ENCODE measurements around the gene CELSR2. TPM values are rescaled to one million over a fixed set of nuclear protein-coding genes. Genes with fewer than 3 reads are reported as not detected.

Gene CELSR2
- total RNA-seq, 1 donor from 2014 or later, result 38.7 TPM

DNA sequence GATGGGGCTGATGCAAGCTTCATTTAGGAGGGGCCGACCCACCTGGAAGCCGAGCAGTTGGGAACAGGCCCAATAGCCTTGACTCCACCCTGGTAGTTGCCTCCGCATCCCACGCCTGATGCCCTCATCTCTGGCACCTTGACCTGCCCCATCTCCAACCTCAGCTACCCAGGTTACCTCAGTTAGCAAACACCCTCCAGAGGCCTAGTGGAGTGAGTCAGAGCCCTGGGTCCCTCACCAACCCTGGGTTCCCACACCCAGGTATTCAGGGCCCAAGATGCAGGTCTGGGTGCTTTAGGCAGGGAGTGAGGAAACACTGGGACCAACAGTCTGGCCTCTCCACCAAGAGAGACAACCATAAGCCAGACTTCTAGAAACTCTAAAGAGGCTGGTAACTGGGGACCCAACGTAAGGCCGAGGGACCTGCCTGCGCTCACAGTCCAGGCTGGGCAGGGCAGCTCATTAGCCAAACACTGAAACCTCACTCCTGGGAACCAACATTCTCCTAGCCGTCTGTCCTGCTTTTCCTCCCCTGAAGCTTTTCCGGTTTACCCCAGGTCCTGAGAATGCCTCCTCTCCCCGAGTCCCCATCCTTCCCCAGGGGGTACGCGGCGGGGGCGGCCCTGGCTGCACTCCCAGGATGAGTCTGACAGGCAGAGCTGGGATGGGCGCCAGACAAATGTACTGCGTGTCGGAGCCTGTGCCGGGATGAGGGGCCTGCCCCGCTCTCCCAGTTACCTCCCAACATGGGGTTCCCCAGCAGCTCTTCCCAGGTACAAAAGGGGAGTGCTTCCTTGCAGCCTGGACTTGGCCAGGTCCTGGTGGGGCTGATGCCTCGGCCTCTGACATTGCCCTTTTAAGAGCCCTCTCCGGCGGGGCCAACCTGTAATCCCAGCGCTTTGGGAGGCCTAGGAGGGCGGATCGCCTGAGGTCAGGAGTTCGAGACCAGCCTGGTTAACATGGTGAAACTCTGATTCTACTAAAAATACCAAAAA is 8.9 kb upstream of the CELSR2 start:
- Mint-ChIP-seq H3K27me3 (peaks cover 20% of the 10 kb centered on the region), H3K36me3 (ENCODE audit: insufficient read depth) (peaks cover 7% of the 10 kb centered on the region), H3K27ac (peak overlapping the region; percentile 56), H3K4me1 (ENCODE audit: low read depth) (peaks cover 16% of the 10 kb centered on the region), H3K4me3 (ENCODE audit: low read depth) (no peak overlapping the region), H3K9me3 (ENCODE audit: low read depth) (no peaks in the 10 kb centered on the region)
- TF ChIP-seq, protein P1, sequence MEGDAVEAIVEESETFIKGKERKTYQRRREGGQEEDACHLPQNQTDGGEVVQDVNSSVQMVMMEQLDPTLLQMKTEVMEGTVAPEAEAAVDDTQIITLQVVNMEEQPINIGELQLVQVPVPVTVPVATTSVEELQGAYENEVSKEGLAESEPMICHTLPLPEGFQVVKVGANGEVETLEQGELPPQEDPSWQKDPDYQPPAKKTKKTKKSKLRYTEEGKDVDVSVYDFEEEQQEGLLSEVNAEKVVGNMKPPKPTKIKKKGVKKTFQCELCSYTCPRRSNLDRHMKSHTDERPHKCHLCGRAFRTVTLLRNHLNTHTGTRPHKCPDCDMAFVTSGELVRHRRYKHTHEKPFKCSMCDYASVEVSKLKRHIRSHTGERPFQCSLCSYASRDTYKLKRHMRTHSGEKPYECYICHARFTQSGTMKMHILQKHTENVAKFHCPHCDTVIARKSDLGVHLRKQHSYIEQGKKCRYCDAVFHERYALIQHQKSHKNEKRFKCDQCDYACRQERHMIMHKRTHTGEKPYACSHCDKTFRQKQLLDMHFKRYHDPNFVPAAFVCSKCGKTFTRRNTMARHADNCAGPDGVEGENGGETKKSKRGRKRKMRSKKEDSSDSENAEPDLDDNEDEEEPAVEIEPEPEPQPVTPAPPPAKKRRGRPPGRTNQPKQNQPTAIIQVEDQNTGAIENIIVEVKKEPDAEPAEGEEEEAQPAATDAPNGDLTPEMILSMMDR (IDR thresholded peaks at IDR 0.05; ENCODE audit: unreplicated experiment), result no peak
- no peak for DNase-seq (ENCODE audit: low spot score, unreplicated experiment)

DNA sequence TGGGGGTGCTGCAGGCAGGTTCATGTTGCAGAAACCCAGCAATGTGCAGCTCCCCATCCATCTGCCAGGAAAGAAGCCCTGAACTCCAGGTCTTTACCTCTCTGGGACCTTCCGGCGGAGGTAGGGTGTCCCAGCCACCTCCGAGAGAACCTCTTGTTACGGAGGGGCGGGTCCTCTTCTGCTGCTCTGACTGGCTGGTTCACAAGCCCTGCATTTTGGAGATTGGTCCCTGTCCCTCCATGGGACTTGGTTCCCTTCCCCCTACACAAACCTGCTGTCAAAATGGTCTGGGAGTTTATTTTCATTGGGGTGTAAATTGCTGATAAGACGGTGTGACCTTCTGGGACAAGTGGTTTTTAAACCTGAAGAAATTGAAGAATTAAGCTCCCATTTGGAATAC is 8.0 kb upstream of the CELSR2 start:
- Mint-ChIP-seq H3K36me3 (ENCODE audit: insufficient read depth) (peaks cover 3% of the 10 kb centered on the region), H3K4me1 (ENCODE audit: low read depth) (peaks cover 16% of the 10 kb centered on the region), H3K9me3 (ENCODE audit: low read depth) (no peaks in the 10 kb centered on the region), H3K27me3 (peaks cover 20% of the 10 kb centered on the region), H3K4me3 (ENCODE audit: low read depth) (no peak overlapping the region), H3K27ac (no peak overlapping the region)
- no peak for DNase-seq (ENCODE audit: low spot score, unreplicated experiment)
- TF ChIP-seq, protein P1 (IDR thresholded peaks at IDR 0.05; ENCODE audit: unreplicated experiment), result no peak

DNA sequence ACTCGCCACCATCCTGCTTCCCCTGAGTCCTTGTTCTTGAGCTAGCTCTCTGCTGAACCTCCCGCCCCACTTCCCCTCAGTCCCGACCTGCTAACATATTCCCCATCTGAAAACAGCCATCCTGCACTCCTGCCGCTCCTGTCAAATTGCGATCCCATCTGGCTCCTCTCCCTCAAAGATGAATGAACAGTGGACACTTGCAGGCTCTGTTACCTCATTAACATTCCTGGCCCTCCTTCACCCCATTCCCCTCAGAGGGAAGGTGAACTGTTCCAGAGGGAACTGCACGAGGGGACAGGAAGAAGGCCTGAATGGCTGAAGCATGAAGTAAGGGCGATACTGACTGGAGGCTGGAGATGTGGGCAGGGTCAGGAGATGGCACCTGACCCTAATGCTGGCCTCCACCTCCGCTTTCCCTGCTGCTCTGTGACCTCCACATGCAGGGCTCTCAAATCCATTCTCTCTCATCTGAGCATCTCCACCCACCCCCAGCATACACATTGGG is 7.4 kb upstream of the CELSR2 start:
- H3K4me3 Mint-ChIP-seq (ENCODE audit: low read depth), result no peak overlapping the region
- peaks cover 3% of the 10 kb centered on the region for H3K36me3 Mint-ChIP-seq (ENCODE audit: insufficient read depth)
- TF ChIP-seq, protein P1 (IDR thresholded peaks at IDR 0.05; ENCODE audit: unreplicated experiment), result no peak
- peak overlapping the region; percentile 6 for H3K27ac Mint-ChIP-seq
- H3K27me3 Mint-ChIP-seq, result peaks cover 25% of the 10 kb centered on the region
- H3K4me1 Mint-ChIP-seq (ENCODE audit: low read depth), result peaks cover 16% of the 10 kb centered on the region
- no peaks in the 10 kb centered on the region for H3K9me3 Mint-ChIP-seq (ENCODE audit: low read depth)
- DNase-seq (ENCODE audit: low spot score, unreplicated experiment), result no peak

DNA sequence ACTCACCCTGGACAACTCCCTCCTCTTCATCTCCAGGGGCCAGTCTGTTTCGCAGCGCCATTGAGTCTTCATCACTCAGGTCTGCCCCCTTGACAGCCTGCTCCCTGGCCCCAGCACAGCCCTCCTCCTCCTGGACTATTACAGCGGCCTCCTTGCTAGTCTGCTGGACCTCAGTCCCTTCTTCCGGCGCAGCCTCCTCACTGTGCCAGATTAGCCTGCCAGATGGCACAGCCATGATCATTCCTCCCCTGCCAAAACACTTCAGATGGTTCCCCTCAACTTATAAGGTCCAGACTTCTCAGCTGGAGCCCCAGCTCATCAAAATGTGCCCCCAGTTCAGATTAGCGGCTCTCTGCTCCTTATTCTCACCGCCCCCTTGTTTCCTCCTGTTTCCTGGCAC is 7.0 kb upstream of the CELSR2 start:
- Mint-ChIP-seq H3K9me3 (ENCODE audit: low read depth) (no peaks in the 10 kb centered on the region), H3K4me1 (ENCODE audit: low read depth) (peaks cover 16% of the 10 kb centered on the region), H3K27me3 (peaks cover 25% of the 10 kb centered on the region), H3K27ac (peak overlapping the region; percentile 6), H3K36me3 (ENCODE audit: insufficient read depth) (peaks cover 1% of the 10 kb centered on the region), H3K4me3 (ENCODE audit: low read depth) (no peak overlapping the region)
- TF ChIP-seq, protein P1 (IDR thresholded peaks at IDR 0.05; ENCODE audit: unreplicated experiment), result no peak
- DNase-seq (ENCODE audit: low spot score, unreplicated experiment), result no peak

DNA sequence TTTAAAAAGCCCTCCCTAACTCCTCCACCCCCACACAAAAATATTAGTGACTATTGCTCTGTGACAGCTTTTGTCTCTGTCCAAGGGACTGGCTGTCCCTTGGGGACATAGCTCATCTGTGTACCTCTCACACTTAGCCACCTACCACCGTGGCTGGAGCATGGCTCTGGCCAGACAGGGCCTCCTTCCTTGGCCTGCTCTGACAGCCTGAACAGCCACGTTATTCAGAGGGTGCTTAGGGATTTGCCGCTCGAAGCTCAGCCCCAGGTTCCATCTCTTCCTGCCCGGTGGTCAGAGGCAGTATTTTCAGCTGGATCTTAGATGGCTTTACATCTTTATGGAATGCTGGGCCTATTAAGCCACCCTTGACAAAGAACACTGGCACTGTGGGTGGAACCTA is 6.1 kb upstream of the CELSR2 start:
- peak overlapping the region; percentile 74 for H3K27ac Mint-ChIP-seq
- H3K4me3 Mint-ChIP-seq (ENCODE audit: low read depth), result no peak overlapping the region
- H3K9me3 Mint-ChIP-seq (ENCODE audit: low read depth), result no peaks in the 10 kb centered on the region
- TF ChIP-seq, protein P1 (IDR thresholded peaks at IDR 0.05; ENCODE audit: unreplicated experiment), result no peak
- no peak for DNase-seq (ENCODE audit: low spot score, unreplicated experiment)
- H3K4me1 Mint-ChIP-seq (ENCODE audit: low read depth), result peaks cover 16% of the 10 kb centered on the region
- H3K27me3 Mint-ChIP-seq, result peaks cover 29% of the 10 kb centered on the region
- H3K36me3 Mint-ChIP-seq (ENCODE audit: insufficient read depth), result no peaks in the 10 kb centered on the region

Measured in progenitor cell of endocrine pancreas (in vitro differentiated cells).